Heart left ventricle (tissue), 13 donors: ENCODE data around the gene MYO5B.
"Not testable (repeated sequence)": the region's sequence is repeated elsewhere in the genome, so short reads cannot be mapped to it uniquely, and the experiment has no call there.

Source experiments
- POLR2A ChIP-seq, 2 donors: fragments of 450-650 bp; IDR thresholded peaks; one replicate each; pipeline ENCODE4 v1.6.1; 2017; ENCODE audit warnings: antibody characterized with exemption in 2 of 2, mild to moderate bottlenecking in 2 of 2, moderate library complexity in 2 of 2
- TF ChIP-seq, protein P1 (sequence below), 12 donors: fragments of 200-600 bp; sonication (generic) in 4 of 12; IDR thresholded peaks; one replicate each; pipeline versions ENCODE4 v1.5.0 to v1.8.0; 2018 to 2022; ENCODE audit warnings: antibody characterized with exemption in 12 of 12, mild to moderate bottlenecking in 5 of 12
- donor health status: ischemic (EF 13 %, LVEDD 7.1; RV severe dilation, severe dysfunction).
- donor health status: DM: no; HTN: yes; CAD: no.
- donor health status: DM: no; HTN: no; CAD: no.
- donor health status: ischemic (EF 25% LVEDD 6.9; RV normal size, moderate dysfunction).
- donor health status: ischemic (EF 25% LVEDD 5.7; RV mildly dilated, moderate dysfunction).
- donor health status: ischemic (EF 35%, LVEDD 5.7; RV mildly dilated, moderate dysfunction).
- donor health status: nonischemic (EF 11% LVEDD 7.7; RV severe dilation, severe dysfunction).
- donor health status: DM: yes; HTN: yes; CAD: no.
- donor health status: PGD.
- donor health status: ischemic (EF 29% LVEDD 5.4; RV normal size, mild dysfunction).
- donor health status: nonischemic (EF 23%, LVEDD 6.1; RV moderate dilation, normal function).

DNA sequence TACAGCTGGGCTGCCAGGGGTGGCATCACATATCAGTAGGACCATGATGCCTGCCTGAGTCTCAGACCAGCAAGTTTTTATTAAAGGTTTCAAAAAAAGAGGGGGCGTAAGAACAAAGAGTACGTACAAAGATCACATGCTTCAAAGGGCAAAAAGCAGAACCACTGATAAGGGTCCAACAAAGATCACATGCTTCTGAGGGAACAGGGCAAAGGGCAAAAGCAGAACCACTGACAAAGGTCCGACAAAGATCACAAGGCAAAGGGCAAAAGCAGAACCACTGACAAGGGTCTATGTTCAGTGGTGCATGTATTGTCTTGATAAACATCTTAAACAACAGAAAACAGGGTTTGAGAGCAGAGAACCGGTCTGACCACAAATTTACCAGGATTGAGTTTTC is 25.3 kb upstream of the MYO5B start:
- TF ChIP-seq, protein P1, sequence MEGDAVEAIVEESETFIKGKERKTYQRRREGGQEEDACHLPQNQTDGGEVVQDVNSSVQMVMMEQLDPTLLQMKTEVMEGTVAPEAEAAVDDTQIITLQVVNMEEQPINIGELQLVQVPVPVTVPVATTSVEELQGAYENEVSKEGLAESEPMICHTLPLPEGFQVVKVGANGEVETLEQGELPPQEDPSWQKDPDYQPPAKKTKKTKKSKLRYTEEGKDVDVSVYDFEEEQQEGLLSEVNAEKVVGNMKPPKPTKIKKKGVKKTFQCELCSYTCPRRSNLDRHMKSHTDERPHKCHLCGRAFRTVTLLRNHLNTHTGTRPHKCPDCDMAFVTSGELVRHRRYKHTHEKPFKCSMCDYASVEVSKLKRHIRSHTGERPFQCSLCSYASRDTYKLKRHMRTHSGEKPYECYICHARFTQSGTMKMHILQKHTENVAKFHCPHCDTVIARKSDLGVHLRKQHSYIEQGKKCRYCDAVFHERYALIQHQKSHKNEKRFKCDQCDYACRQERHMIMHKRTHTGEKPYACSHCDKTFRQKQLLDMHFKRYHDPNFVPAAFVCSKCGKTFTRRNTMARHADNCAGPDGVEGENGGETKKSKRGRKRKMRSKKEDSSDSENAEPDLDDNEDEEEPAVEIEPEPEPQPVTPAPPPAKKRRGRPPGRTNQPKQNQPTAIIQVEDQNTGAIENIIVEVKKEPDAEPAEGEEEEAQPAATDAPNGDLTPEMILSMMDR (IDR thresholded peaks at IDR 0.05), result not testable (repeated sequence)
- TF ChIP-seq POLR2A (IDR thresholded peaks at IDR 0.05), result not testable (repeated sequence)
